Measurements from ENCODE around the gene MEGF6.
A peak's percentile ranks its signal among the peaks of the same experiment; 100 is the strongest.

MEGF6 gene

DNA sequence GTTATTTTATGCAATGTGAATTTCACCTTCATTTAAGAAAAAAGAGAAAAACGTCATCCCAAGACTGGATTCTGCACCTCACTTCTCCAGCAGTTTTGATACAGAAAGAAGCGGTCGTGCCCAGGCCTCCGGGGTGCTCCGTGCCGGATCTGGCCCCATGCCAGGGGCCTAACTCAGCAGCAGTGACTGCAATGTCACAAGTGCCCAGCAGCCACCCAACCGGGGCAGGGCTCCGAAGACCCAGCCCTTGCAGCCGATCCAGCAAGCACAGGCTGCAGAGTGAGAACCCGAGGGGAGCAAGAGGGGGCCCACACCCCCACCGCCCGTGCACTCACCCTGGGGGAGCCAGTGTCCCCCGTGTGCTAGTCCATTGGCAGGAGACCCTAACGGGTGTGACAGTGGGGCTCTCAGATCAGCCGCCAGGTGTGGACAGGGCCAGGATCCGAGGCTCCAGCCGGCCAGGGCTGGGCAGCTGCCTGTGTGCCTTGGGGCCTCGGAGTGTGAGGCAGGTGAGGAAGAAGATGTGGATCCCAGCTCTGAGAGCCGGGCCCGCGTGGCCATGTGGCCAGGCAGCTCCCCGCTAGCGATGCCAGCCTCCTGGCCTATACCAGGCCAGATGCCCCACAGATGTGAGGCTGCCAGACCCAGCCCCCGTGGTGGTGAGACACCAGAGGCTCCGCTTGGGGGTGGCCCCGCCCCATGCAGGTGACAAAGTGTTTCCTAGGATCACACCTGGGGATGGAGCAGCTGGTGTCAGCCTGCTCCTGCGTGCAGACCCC is 60.6 kb downstream of the MEGF6 start:
- no peak for DNase-seq

- DNase-seq, result no peak
These were observed 62.4 kb downstream of the MEGF6 start for GRCh38 chr1:3548895-3549294.

DNA sequence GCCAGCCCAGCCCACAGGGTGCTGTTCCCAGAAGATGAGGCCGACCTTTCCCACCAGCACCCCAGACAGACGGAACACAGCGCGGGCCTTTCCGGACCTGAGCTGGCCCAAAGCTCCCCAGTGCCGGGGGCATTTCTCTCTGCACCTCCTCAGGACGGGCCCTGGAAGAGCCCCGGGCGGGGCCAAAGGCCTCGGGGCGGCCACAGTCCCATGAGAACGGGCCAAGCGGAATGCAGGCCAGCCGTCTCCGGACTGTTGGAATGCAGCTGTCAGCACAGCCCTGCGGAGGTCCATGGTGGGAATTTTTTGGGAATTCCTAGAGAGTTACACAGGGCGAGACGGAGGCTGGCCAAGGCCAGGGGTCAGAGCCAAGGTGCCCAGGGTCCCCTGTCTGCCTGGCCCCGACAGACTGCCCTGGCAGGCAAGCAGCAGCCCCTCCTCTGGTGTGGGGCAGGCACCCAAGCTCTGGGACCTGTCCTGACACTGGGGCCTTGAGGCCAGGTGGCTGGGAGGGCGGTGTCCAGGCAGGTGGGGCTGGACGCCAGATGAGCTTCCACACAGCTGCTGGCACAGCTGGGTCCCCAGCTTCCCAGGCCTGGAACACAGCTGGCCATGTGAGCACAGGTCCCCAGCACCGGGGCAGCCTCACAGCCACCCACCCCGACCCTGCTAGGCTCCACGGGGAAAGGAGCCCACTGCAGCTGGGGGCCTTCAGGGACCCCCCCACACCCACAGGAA is 63.0 kb downstream of the MEGF6 start:
- no peak for DNase-seq

DNA sequence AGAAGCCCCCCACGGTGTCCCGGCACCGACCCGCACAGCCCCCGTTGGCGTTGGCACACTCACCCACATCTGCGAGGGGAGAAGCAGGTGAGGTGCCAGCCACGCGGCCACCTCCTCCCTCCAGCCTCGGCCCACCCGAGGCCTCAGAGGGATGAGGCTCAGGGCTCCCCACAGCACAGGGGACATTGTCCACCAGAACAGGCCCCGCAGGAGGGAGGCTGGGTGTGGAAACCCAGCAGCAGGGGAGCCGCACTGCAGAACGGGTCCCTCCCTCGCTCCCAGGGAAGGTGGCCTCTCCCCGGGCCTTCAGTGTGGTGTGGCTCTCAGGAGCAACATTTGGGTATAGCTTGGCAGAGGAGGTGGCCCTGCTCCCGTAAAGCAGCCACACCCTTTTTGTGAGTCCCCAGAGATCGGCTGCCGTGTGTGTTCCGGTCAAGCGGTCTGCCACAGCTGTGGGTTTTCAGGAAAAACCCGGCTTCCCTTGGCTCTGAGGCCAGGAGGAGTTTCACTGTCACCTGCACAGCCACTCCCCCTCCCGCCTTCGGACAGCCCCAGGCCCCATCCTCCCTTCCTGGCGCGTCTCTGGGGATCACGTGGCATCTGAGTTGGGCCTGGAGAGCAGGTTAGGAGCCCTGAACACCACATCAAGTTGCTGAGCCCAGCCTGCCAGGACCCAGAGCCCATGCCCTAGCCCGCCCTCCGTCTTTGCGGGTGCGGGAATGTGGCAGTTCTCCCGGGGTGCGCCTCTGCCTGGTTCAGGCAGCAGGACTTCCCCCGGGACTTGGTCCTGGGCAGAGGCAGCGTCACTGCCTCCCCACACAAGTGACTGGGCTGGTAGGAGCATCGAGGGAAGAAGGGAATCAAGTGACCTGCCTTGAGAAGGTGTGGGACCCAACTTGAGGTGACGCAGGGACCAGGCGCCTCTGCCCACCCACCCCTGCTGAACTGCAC is 64.0 kb downstream of the MEGF6 start:
- DNase-seq, result peak; percentile 63 to 84

DNA sequence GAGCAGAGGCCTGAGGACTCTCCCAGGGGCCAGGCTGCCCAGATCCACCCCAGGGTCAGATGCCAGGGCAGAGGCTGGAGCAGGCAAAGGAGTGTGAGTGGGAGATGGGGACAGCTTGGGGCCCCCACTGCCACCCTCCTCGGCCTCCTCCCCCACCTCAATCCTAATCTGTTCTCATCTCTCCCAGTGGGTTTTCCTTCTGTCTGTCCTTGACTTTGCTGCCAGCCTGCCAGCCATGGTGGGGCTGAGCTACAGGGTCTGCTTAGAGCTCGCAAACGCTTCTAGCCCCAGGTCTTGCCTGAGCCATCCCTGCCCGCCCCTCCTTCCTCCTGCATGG is 65.3 kb downstream of the MEGF6 start:
- no peak for DNase-seq

- no peak for DNase-seq
These were observed 65.8 kb downstream of the MEGF6 start for GRCh38 chr1:3545363-3546047.

GRCh38 chr1:3544040-3544977 is 67.0 kb downstream of the MEGF6 start:
- DNase-seq, result no peak

- no peak for DNase-seq
These were observed 68.0 kb downstream of the MEGF6 start for GRCh38 chr1:3543076-3544039.

GRCh38 chr1:3542676-3543075 is 68.6 kb downstream of the MEGF6 start:
- DNase-seq, result no peak

DNA sequence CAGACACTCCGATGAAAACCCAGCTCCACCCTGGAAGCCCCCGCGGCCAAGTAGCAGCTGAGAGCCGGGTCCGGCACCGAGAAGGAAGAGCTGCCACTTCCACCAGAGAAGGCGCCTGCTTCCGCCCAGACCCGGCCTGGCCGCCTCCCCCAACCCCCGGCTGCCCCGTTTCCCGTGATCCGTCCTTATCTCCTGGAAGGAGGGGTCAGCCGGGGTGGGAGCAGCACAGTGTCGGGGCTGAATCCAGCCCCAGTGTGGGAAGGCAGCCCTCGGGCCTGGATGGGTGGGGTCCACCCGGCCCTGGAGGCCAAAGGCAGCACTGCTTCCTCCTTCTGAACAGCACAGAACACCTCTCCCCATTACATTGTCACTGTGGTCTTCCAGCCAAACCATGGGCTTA is 69.4 kb downstream of the MEGF6 start:
- no peak for DNase-seq

- no peak for DNase-seq
These were observed 69.8 kb downstream of the MEGF6 start for GRCh38 chr1:3541465-3541864.

GRCh38 chr1:3540876-3541275 is 70.4 kb downstream of the MEGF6 start:
- DNase-seq, result no peak

DNA sequence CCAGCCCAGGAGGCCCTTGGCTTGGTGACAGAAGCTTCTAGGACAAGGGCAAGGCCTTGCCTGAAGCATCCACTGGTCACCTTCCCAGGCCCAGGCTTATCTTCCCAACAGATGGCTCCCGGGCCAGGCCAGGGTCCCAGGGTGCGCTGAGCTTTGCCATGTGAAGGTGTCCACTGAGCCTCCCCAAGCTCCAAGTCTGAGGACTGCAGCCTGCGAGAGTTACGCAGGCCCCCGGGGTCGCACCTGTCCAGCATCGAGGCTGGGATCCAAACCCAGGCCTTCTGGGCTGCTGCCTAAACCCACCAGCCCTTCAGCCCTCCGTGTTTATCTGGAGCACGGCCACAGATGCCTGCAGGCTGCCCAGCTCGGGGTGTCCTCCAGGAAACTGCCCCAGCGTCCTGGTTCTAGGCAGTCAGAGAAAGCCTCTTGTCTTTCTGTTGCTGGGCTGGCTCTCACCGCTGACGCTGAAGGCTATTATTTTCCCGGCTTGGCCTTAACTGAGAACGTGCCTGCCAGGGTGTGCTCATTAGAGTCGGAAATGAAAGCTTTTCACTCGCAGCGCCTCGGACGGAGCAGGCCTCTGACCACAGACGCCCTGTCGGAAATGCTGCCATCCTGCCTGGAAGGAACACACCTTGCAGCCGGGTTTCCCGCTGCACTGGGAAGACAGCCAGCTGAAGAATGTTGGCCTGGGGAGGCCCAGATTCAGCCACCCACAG is 71.4 kb downstream of the MEGF6 start:
- DNase-seq, result no peak

DNA sequence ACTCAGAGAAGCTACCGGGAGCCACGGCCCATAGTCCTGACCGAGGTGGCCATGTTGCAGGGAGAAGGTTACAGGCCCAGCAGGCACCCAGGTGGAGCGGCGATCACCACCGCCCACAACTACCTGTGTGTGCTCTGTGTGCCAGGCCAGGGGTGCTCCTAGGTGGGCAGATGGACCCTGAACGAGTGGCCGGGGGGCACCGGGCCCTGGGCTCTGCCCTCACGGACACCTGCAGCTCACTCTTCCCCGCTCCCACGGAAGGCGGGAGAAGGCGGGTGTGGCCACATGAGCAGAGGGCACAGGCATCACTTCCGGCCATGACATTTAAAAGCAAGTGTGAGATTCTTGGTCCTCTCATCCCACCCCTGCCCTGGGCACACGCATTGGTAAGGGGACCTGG is 73.9 kb downstream of the MEGF6 start:
- DNase-seq, result no peak

DNA sequence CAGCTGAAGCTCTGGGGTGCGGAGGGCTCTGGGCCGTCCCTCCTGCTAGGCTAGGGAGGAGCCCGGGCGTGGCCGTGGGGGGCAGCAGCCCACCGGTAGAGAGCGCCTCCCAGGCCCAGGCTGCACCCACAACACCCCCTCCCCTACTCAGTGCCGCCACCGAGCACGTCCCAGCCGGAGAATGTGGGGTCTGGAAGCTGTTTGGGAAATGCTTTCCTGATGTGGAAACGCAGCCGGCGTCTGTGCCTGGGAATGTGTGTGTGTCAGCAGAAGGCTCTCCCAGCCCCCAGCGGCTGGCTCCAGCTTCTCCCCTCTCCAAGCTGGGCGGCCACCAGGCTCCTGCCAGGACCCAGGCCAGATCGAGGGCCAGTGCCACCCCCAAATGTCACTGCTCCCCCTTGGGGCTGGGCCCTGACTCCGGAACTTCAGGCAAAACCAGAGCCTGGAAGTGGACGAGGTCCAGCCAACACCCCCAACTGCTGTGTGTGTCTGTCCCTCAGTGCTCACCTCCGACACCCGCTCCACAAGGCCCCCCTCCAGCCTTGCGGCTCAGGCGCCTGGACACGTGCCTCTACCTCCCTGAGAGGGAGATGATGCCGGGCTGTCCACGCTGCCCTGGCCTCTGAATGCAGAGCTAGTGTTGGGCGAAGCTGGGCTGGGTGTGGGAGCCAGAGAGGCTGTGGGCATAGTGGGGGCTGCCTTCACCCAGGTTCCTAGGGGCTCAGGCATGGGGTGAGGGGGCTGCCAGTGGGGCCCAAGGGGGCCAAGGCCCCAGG is 74.7 kb downstream of the MEGF6 start:
- DNase-seq, result no peak

DNA sequence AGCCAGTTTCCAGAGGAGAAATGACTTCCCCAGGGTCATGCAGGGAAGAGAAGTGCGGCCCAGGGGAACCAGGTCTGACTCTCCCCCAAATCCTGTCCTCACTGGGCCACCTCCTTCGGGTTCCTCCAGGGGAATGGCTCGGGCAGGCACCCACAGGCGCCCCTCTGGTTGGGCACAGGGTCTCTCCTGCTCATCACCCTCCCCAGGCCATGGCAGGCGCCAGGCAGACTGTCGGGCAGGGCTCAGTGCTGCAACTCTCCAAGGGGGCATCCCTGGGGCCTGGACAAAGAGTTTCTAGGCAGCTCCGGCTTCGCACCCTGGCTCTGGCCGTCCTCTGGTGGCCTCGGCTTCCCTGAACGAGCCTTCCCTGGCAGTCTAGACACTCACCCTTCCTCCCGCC is 75.6 kb downstream of the MEGF6 start:
- no peak for DNase-seq

DNA sequence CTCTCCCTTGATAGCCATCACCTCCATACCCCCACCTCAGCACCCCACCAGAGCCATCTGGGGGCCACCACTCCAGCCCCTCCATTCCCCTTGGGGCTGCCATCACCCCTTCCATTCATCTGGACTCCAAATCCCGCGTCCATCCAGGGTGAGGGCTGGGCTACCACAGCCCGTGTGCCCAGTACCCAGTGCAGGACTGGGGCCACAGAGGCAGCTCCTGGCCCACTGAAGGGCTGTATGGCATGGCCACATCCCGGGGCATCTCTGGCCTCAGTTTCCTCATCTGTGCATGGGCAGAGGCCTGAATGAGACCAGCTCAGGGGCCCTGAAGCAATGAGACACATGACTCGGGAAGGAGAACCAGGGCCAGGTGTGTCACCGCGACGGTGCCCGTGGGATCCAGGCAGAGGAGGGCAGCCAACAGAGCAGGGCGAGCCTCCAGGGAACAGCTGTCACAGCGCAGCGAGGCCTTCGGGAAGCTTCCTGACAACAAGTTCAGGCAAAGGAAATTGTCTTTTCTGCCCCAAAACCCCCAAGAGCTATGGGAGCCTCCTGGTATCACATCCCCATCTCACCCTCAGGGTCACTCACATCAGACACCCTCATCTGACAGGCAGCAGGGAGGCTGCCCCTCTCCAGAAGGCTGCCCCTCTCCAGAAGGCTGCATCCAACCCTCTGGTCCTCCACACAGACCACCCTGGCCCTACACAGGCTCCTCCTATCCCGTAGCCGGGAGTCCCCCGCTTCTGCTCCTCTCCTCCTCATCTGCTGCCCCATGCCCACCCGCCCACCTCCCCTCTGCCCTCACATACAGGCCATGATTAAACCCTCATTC is 76.3 kb downstream of the MEGF6 start:
- no peak for DNase-seq

Measured in NCI-H526 (cell line).